HEK293 (cell line): ENCODE results near the gene S1PR2.
A peak's percentile ranks its signal among the peaks of the same experiment; 100 is the strongest.

Experiments
- BCL11A ChIP-seq: fragments of 450-650 bp; formaldehyde crosslinking; IDR thresholded peaks from 2 replicates; pipeline ENCODE4 v1.5.1; 2016; ENCODE audit warnings: low read depth, missing biosample characterization, missing genetic modification characterization
- KLF8 ChIP-seq: fragments of 450-650 bp; formaldehyde crosslinking; IDR thresholded peaks from 2 replicates; pipeline ENCODE4 v1.5.1; 2016; ENCODE audit warnings: missing biosample characterization, missing genetic modification characterization
- PATZ1 ChIP-seq: fragments of 450-650 bp; formaldehyde crosslinking; IDR thresholded peaks from 2 replicates; pipeline ENCODE4 v1.5.1; 2016; ENCODE audit warnings: missing biosample characterization, missing genetic modification characterization
- REPIN1 ChIP-seq: fragments of 450-650 bp; formaldehyde crosslinking; IDR thresholded peaks from 2 replicates; pipeline ENCODE4 v1.5.1; 2017; ENCODE audit warnings: missing biosample characterization, missing genetic modification characterization, low read depth
- WT1 ChIP-seq: fragments of 450-650 bp; formaldehyde crosslinking; IDR thresholded peaks from 2 replicates; pipeline ENCODE4 v1.5.1; 2016; ENCODE audit warnings: missing biosample characterization, missing genetic modification characterization
- YY2 ChIP-seq: fragments of 450-650 bp; formaldehyde crosslinking; IDR thresholded peaks from 2 replicates; pipeline ENCODE4 v1.5.1; 2016; ENCODE audit warnings: missing biosample characterization, missing genetic modification characterization
- ZBTB8A ChIP-seq: fragments of 450-650 bp; formaldehyde crosslinking; IDR thresholded peaks from 2 replicates; pipeline ENCODE4 v1.5.1; 2016; ENCODE audit warnings: missing biosample characterization, missing genetic modification characterization
- ZFHX2 ChIP-seq: fragments of 450-650 bp; formaldehyde crosslinking; conservative IDR thresholded peaks from 2 replicates; pipeline ENCODE4 v1.5.1; 2016; ENCODE audit warnings: missing biosample characterization, missing genetic modification characterization
- ZNF133 ChIP-seq: fragments of 450-650 bp; formaldehyde crosslinking; IDR thresholded peaks from 2 replicates; pipeline ENCODE4 v1.5.1; 2016; ENCODE audit warnings: missing biosample characterization, missing genetic modification characterization
- ZNF155 ChIP-seq: fragments of 450-650 bp; formaldehyde crosslinking; IDR thresholded peaks from 2 replicates; pipeline ENCODE4 v1.5.1; 2016; ENCODE audit warnings: missing biosample characterization, missing genetic modification characterization
- ZNF175 ChIP-seq: fragments of 450-650 bp; formaldehyde crosslinking; IDR thresholded peaks from 2 replicates; pipeline ENCODE4 v1.5.1; 2016; ENCODE audit warnings: missing biosample characterization, missing genetic modification characterization
- ZNF433 ChIP-seq: fragments of 450-650 bp; formaldehyde crosslinking; IDR thresholded peaks from 2 replicates; pipeline ENCODE4 v1.5.1; 2016; ENCODE audit warnings: missing biosample characterization, missing genetic modification characterization, low read depth
- ZNF449 ChIP-seq: fragments of 450-650 bp; formaldehyde crosslinking; IDR thresholded peaks from 2 replicates; pipeline ENCODE4 v1.5.1; 2017; ENCODE audit warnings: missing biosample characterization, mild to moderate bottlenecking, missing genetic modification characterization, moderate library complexity
- ZNF560 ChIP-seq: fragments of 450-650 bp; formaldehyde crosslinking; IDR thresholded peaks from 2 replicates; pipeline ENCODE4 v1.5.1; 2017; ENCODE audit warnings: missing biosample characterization, missing genetic modification characterization, borderline replicate concordance
- ZNF621 ChIP-seq: fragments of 450-650 bp; formaldehyde crosslinking; IDR thresholded peaks from 2 replicates; pipeline ENCODE4 v1.5.1; 2017; ENCODE audit warnings: missing biosample characterization, missing genetic modification characterization
- ZNF624 ChIP-seq: fragments of 450-650 bp; formaldehyde crosslinking; IDR thresholded peaks from 2 replicates; pipeline ENCODE4 v1.5.1; 2017; ENCODE audit warnings: missing biosample characterization, missing genetic modification characterization
- ZNF658 ChIP-seq: fragments of 450-650 bp; formaldehyde crosslinking; IDR thresholded peaks from 2 replicates; pipeline ENCODE4; 2016; ENCODE audit warnings: missing biosample characterization, missing genetic modification characterization
- ZNF664 ChIP-seq: fragments of 450-650 bp; formaldehyde crosslinking; IDR thresholded peaks from 2 replicates; pipeline ENCODE4 v1.5.1; 2016; ENCODE audit warnings: missing biosample characterization, missing genetic modification characterization
- ZNF785 ChIP-seq: fragments of 450-650 bp; formaldehyde crosslinking; IDR thresholded peaks from 2 replicates; pipeline ENCODE4 v1.5.1; 2016; ENCODE audit warnings: missing biosample characterization, missing genetic modification characterization
- ZSCAN16 ChIP-seq: fragments of 450-650 bp; formaldehyde crosslinking; IDR thresholded peaks from 2 replicates; pipeline ENCODE4 v1.5.1; 2016; ENCODE audit warnings: missing biosample characterization, missing genetic modification characterization
- TF ChIP-seq, protein P1 (sequence below): fragments of 450-650 bp; formaldehyde crosslinking; IDR thresholded peaks from 2 replicates; pipeline ENCODE4 v1.5.1; 2016; ENCODE audit warnings: missing biosample characterization, missing genetic modification characterization
- TF ChIP-seq, protein P2 (sequence below): fragments of 450-650 bp; formaldehyde crosslinking; IDR thresholded peaks from 2 replicates; pipeline ENCODE4 v1.5.1; 2016; ENCODE audit warnings: missing biosample characterization, missing genetic modification characterization
- TF ChIP-seq, protein P3 (sequence below): fragments of 450-650 bp; formaldehyde crosslinking; IDR thresholded peaks from 2 replicates; pipeline ENCODE4 v1.5.1; 2016; ENCODE audit warnings: missing biosample characterization, missing genetic modification characterization, low read depth
- TF ChIP-seq, protein P4 (sequence below): fragments of 450-650 bp; formaldehyde crosslinking; IDR thresholded peaks from 2 replicates; pipeline ENCODE4 v1.5.1; 2016; ENCODE audit warnings: missing biosample characterization, missing genetic modification characterization

Gene S1PR2

DNA sequence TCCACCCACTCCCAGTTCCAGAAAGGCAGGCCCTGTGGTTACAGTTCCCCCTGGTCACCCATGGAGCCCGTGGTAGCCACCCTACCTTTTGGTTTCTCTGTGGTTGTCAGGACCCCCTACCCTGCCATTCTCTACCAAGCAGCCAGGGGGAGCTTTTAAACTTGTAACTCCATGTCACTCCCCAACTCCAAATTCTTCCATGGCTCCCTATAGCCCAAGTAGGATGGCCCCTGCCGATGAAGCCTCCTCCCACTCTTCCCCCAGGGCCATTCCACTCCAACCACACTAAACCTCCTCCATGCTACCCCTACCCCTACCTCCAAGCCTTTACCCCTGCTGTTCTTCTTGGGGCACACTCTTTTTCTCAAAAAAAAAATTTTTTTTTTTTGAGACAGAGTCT is 2.2 kb downstream of the S1PR2 start (continued):
- TF ChIP-seq, protein P1, sequence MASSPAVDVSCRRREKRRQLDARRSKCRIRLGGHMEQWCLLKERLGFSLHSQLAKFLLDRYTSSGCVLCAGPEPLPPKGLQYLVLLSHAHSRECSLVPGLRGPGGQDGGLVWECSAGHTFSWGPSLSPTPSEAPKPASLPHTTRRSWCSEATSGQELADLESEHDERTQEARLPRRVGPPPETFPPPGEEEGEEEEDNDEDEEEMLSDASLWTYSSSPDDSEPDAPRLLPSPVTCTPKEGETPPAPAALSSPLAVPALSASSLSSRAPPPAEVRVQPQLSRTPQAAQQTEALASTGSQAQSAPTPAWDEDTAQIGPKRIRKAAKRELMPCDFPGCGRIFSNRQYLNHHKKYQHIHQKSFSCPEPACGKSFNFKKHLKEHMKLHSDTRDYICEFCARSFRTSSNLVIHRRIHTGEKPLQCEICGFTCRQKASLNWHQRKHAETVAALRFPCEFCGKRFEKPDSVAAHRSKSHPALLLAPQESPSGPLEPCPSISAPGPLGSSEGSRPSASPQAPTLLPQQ (tag by site-specific recombination), result no peak
- TF ChIP-seq, protein P2, sequence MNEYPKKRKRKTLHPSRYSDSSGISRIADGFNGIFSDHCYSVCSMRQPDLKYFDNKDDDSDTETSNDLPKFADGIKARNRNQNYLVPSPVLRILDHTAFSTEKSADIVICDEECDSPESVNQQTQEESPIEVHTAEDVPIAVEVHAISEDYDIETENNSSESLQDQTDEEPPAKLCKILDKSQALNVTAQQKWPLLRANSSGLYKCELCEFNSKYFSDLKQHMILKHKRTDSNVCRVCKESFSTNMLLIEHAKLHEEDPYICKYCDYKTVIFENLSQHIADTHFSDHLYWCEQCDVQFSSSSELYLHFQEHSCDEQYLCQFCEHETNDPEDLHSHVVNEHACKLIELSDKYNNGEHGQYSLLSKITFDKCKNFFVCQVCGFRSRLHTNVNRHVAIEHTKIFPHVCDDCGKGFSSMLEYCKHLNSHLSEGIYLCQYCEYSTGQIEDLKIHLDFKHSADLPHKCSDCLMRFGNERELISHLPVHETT (tag by site-specific recombination), result no peak
- TF ChIP-seq ZNF785 (tag by site-specific recombination) (no peak), ZNF658 (tag by site-specific recombination) (no peak), BCL11A (tag by site-specific recombination) (no peak), ZBTB8A (tag by site-specific recombination) (no peak), WT1 (tag by site-specific recombination) (no peak), ZNF624 (no peak), PATZ1 (peak; percentile 66), ZNF433 (tag by site-specific recombination) (no peak), ZFHX2 (tag by site-specific recombination) (peak; percentile 66; the same call in 1 of the 2 replicates), REPIN1 (no peak), ZNF664 (no peak), ZNF621 (tag by site-specific recombination) (no peak), ZNF449 (tag by site-specific recombination) (no peak), ZSCAN16 (tag by site-specific recombination) (no peak), YY2 (tag by site-specific recombination) (0 out of 2 replicates have a peak, but pooled peaks have one; percentile 26), ZNF175 (tag by site-specific recombination) (no peak), ZNF155 (no peak), ZNF133 (tag by site-specific recombination) (no peak), KLF8 (no peak), ZNF560 (no peak)
- TF ChIP-seq, protein P3, sequence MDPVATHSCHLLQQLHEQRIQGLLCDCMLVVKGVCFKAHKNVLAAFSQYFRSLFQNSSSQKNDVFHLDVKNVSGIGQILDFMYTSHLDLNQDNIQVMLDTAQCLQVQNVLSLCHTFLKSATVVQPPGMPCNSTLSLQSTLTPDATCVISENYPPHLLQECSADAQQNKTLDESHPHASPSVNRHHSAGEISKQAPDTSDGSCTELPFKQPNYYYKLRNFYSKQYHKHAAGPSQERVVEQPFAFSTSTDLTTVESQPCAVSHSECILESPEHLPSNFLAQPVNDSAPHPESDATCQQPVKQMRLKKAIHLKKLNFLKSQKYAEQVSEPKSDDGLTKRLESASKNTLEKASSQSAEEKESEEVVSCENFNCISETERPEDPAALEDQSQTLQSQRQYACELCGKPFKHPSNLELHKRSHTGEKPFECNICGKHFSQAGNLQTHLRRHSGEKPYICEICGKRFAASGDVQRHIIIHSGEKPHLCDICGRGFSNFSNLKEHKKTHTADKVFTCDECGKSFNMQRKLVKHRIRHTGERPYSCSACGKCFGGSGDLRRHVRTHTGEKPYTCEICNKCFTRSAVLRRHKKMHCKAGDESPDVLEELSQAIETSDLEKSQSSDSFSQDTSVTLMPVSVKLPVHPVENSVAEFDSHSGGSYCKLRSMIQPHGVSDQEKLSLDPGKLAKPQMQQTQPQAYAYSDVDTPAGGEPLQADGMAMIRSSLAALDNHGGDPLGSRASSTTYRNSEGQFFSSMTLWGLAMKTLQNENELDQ (tag by site-specific recombination), result no peak
- TF ChIP-seq, protein P4, sequence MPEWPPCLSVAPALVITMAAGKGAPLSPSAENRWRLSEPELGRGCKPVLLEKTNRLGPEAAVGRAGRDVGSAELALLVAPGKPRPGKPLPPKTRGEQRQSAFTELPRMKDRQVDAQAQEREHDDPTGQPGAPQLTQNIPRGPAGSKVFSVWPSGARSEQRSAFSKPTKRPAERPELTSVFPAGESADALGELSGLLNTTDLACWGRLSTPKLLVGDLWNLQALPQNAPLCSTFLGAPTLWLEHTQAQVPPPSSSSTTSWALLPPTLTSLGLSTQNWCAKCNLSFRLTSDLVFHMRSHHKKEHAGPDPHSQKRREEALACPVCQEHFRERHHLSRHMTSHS (tag by site-specific recombination), result no peak
